ENCODE data around the gene PI4KA.
"Not testable (repeated sequence)": the region's sequence is repeated elsewhere in the genome, so short reads cannot be mapped to it uniquely, and the experiment has no call there.

Gene PI4KA

GRCh38 chr22:20720692-20721408 lies 137.8 kb downstream of the PI4KA start:
- DNase-seq, result no peak

- not testable (repeated sequence) for DNase-seq
Measured at GRCh38 chr22:20718727-20719126, 139.9 kb downstream of the PI4KA start.

DNA sequence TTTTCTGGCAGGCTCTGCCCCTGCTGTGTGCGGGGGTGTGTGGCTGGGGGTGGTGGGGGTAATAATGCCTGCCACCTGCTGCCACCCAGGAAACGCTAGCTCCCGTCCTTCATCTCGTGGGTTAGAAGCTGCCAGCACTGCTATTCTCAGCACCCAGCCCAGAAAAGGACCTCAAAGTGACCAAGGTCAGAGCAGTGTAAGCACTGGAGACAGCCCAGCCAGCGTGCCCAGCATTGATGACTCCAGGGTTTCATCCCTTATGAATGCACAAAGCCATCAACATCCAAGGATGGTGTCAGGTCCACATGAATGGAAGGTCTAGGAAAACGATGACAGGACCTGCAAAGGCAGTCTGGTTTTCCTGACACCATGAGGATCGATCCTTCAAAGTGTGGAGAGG lies 140.6 kb downstream of the PI4KA start:
- not testable (repeated sequence) for DNase-seq

DNA sequence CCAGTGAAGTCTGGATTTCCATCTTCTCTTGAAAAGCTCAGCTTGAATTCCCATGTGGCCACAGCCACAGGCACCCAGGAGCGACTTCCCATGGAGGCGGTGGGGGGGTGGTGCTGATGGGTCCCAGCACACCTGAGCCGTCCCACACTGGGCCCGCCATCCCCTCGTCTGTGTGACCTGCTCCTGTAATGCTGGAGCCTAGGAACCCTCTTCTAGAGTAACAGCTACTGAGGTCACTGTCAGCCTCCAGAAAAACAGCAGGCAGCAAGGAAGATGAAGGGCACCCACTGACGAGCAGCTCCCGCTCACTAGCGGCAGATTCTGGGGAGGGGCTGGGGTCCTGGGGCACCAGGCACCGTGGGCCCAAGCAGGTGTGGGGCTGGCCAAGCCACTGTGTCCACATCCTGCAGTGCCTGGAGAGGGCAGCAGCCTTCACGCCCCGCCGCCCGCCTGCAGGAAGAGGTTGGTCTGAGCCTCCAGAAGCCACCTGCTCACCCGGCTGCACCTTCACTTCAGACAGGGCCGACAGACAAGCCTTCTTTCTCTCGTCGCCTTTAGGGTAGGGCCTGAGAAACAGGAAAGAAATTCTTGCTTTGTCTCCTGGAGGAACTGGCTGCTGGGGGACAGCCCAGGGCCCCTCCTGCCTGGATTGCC lies 141.3 kb downstream of the PI4KA start:
- not testable (repeated sequence) for DNase-seq

DNA sequence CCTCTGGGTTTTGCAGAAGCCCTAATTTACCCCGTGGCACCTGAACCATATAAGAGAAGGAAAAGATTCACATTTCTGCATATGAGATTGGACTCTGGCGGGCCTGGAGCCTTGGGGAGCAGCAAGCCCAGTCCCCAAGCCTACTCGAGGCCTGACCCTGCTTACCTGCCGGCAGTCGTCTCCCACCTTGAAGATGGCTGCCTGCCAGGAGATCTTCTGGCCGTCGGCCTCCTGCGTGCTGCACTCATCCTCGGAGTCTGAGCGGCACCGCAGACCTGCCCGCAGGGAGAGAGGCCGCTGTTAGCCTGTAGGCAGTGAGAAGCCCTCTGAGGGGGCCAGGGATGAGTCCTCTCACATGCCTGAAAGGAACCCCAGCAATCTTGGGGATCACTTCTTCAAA lies 145.5 kb downstream of the PI4KA start:
- DNase-seq, result not testable (repeated sequence)

- DNase-seq, result not testable (repeated sequence)
Measured at GRCh38 chr22:20709966-20710365, 148.6 kb downstream of the PI4KA start.

- DNase-seq, result not testable (repeated sequence)
Measured at GRCh38 chr22:20707549-20708118, 151.0 kb downstream of the PI4KA start.

DNA sequence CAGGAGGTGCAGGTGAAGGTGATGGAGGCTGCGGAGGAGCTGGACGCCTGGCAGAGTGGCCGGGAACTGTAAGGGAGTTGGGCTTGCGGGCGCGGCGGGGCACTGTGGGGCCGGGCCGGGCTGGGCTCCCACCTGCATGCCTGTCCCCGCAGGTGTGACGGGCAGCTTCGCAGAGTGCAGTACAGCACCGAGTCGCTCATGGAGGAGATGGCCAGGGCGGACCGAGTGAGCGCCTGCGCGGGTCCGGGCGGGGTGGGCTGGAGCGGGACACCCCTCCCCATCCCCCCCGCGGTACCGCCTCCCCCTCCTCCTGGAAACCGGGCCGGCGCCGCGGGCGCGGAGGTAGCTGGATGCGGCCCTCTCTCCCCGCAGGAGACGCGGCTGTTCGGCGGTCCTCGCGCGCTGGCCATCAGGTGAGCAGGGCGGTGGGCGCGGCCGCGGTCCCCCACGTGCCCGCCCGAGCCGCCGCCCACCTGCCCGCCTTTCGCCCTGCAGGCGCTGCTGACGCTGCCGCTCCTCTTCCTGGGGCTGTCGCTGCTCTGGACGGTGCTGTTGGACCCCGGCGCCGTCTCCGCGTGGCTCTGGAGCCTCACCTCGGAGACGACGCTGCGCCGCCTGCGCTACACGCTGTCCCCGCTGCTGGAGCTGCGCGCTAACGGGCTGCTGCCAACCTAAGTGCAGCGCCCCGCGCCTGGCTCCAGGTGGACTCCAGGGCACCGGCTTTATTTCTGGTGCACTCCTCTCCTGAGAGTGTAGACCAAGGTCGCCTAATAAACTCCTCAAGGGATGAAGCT lies 154.6 kb downstream of the PI4KA start:
- not testable (repeated sequence) for DNase-seq

- not testable (repeated sequence) for DNase-seq
Measured at GRCh38 chr22:20703414-20703806, 155.2 kb downstream of the PI4KA start.

GRCh38 chr22:20702546-20703413 lies 155.8 kb downstream of the PI4KA start:
- DNase-seq, result peak; percentile 50

DNA sequence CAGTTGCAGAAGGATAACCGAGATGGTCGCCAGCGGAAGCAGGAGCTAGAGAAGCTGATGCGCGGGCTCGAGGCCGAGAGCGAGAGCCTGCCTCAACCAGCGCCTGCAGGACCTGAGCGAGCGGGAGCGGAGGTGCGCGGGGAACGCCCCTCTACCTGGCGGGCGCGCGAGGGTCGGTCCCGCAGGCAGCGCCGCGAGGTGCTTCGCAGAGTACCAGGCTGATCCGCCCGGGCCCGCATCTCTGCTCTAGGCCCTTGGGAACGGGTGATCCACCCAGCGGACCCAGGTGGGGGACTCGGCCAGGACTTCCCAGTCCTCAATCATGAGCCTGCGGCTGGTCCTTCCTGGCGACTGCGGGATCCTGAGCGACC lies 156.5 kb downstream of the PI4KA start:
- DNase-seq, result not testable (repeated sequence)

DNA sequence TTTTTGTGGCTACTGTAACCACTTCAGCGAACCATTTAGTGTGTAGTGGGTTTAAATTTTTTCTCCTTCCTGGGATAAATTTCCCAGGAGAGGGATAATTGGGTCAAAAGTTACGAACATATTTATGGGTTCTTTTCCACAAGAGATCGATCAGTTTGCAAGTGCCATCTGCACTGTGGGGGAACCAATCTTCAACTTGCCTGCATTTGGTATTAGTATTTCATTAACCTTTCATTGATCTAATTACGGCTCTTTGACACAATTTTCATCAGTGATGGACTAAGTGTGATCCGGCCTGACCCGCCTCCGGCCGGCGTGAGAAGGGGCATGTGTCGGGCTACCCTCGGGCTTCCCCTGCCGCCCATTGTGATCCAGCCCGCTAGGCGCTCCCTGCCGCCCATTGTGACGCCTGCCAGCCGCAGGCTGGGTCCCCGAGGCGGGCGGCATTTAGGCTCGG lies 156.9 kb downstream of the PI4KA start:
- DNase-seq, result not testable (repeated sequence)

DNA sequence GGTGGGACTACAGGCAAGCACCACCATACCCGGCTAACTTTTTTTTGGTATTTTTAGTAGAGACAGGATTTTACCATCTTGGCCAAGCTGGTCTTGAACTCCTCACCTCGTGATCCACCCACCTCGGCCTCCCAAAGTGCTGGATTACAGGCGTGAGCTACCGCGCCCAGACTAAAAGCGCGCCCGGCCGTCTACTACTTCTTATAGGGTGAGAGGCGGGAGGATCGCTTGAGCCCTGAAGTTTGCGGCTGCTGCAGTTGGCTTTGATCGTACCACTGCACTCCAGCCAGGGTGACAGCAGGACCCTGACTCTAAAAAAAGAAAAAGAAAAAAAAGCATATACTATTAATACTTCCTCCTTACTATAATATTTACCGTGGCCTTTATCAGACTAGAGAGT lies 158.3 kb downstream of the PI4KA start:
- DNase-seq, result not testable (repeated sequence)

- DNase-seq, result not testable (repeated sequence)
Measured at GRCh38 chr22:20699856-20700255, 158.8 kb downstream of the PI4KA start.

- DNase-seq, result not testable (repeated sequence)
Measured at GRCh38 chr22:20697481-20698113, 161.0 kb downstream of the PI4KA start.

DNA sequence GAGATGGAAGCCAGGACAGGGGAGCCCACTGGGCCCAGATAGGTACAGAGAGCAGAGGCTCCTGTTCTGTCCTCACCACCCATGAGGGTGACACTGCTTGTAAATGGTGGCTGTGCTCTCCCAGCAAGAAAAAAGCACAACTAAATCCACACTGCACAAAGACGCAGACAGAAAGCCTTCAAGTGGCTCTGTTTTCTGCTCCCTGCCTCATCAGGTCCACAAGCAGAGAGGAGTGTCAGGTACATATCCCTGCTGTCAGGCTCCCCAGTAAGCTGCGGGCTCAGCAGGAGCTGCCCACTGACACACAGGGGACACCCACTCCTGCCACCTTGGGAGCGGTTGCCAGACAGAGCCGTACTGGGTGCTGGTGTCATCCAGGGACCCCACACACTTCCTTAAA lies 162.6 kb downstream of the PI4KA start:
- not testable (repeated sequence) for DNase-seq

DNA sequence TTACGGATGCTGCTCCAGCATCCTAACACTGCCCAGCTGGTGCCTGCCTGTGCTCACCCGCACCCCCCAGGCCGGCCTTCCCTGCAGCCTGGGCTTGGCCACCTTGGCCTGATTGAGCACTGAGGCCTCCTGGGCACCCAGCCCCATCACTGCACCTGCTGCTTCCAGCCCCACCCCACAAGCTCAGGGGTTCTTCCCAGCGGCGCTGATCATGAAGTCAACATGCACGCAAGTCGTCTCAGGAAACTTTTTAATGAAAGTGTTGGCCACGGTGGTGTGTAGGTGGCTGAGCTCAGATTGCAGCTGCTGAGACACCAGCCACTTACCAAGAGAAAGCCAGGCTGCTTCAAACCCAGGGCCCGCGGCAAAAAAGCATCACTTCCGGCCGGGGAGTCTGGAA lies 163.4 kb downstream of the PI4KA start:
- DNase-seq, result not testable (repeated sequence)

DNA sequence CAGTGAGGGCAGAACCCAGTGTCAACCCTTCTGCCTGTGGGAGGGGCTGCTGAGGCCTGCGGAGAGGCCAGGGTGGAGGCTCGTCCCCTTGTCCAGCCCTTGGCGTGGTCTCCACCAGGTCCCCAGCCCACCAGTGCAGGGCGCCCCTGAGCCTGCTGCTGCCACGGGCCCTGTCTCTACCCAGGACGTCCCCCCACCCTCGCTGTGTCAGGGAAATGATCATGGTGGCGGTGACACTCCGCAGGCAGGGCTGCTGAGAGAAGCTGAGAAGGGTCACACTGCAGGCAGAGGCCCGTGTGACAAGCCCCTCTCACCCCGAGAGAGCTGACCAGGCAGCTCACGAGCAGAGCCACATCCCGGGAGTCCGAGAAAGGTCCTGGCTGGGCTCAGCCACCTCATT lies 164.4 kb downstream of the PI4KA start:
- not testable (repeated sequence) for DNase-seq

- not testable (repeated sequence) for DNase-seq
Measured at GRCh38 chr22:20692926-20693325, 165.7 kb downstream of the PI4KA start.

GRCh38 chr22:20690586-20691317 lies 167.9 kb downstream of the PI4KA start:
- DNase-seq, result not testable (repeated sequence)
